Measurements from ENCODE around the gene REL.
A peak's percentile ranks its signal among the peaks of the same experiment; 100 is the strongest.
"Not testable (repeated sequence)": the region's sequence is repeated elsewhere in the genome, so short reads cannot be mapped to it uniquely, and the experiment has no call there.

REL gene

DNA sequence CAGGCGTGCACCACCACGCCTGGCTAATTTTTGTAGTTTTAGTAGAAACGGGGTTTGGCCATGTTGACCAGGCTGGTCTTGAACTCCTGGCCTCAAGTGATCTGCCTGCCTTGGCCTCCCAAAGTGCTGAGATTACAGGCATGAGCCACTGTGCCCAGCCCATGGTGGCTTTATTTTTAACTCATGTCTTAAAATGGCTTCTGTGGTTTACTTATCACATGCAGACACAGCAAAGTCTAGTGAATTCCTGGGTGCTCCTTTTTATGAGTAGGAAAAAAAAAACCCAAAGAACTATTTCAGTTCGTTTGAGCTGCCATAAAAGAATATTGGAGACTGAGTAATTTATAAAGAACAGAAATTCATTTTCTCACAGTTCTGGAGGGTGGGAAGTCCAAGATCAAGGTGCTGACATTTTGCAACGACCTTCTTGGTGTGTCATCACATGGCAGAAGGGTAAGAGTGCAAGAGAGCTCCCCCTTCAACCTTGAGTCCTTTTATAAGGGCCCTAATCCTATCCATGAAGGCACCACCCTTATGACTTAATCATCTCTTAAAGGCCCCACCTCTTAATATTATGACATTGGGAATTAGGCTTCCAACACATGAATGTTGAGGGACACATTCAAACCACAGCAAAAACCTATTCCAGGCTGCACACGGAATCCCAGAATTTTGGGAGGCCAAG lies 12.6 kb upstream of the REL start:
- no peak for DNase-seq

DNA sequence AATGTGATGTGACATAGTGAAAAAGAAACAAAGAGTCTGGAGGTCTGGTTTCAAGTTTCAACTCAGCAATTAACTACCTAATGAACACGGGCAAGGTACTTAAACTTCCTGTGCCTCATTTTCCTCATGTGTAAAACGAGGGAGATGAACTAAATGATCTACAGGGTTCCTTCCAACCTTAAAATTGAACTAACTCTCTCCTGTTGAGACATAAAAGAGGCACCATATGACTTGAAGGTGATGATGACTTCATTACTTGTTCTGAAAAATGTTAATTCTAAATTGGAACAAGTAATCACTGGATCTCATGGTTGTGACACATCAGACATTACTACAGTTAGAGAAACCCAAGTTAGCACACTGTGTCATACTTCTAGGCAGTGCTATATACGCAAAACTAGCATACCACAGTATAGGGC lies 8.9 kb upstream of the REL start:
- DNase-seq: no peak

DNA sequence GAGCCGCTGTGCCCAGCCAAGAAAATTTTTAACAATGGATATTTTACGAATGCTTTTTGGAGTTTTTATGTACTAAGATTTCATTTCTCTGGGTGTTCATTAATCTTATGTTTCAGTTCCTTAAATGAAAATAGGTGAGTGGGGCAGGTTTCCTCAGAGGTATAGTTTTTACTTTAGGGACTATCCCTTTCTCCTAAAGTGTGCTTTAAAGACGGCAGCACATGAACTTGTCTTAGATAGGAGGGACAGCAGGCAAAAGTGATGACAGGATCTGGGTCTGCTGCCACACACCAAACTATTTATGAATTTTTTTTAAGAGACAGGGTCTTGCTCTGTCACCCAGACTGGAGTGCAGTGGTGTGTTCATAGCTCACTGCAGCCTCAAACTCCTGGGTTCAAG lies 8.0 kb upstream of the REL start:
- no peak for DNase-seq

DNA sequence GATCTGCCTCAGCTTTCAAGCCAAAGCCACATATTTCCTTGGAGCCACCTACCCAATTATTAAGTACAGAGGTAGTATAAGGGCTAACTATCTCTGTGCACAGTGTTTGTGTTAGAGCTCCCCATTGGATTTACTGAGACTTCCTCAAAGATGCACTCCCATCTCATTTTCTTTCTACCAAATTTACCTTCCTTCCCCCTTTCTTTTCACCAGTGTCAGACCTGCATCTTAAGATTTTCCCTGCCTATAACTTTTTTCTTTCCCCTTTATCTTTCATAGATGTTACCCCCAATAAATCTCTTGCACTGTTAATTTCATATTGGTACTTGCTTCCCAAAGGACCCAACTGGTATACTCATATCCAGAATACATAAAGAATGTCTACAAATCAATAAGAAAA lies 5.9 kb upstream of the REL start:
- no peak for DNase-seq

DNA sequence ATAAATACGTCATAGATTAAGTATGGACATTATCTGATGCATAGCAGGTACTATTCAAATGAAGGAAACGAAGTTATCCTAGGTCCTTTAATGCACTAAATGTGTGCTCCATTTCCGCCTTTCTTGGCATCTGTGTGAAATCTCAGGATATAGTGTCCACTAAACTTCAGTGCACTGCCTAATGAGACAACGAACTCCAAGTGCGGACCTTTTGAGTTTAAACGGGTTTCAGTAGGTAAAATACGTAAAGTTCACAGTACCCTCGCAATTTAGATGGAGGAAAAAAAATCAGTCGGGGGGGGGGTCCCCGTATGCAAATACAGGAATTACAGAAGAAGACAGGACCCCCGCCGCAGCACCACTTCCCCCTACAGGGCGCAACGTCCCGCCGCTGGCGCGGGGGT lies 729 bp upstream of the REL start:
- DNase-seq: no peak

DNA sequence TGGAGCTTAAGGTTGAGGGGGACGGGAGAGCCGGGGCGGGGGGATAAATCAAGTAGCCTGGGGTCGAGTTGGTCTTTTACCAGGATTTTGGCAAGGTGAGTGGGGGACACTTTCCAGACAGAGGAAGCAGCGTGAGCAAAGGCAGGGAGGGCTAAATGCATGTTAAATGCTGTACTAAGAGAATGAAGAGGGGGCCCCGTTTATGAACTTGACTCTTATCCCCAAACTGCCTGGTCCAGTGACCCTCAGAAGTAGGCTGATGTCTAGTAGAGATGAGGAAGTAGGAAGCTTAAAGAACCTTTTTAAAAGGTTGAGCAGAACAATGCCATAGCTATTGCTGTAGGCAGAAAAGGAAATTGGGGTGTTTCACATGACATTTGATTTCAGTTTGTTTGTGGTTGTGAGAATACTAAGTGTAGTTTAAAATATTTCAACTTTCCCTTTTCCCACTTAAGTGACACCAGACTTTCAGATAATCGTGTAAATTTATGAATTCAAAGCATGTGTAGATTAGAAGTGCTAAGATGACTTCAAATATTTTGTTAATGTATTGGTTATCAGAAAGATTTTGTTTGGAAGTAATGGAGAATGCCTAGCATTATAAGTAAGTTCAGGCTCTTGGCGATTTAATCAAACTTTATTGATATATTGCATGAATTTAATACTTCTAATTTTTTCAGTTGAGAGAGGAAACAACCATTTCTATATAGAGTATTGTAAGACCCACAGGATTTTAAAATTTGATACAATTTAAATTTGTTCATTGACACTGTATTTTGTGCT lies 1.8 kb downstream of the REL start:
- no peak for DNase-seq

DNA sequence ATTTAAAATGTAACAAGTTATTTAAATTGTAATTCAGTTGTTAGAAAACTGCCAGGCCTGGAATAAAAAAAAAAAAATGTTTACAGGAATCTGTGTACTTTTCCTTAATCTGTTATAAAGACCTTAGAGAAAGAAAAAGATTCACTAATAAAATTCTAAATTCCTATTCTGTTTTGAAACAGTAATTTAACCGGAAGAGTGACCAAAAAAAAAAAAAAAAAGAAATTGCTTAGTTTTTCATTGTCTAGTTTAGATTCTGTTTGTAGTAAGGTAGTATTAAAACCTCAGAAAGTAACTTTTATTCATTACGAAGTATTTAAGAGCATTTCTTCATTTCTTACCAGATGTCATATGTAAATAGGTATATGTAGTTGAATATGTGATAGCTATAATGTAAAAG lies 2.5 kb downstream of the REL start:
- DNase-seq: no peak

DNA sequence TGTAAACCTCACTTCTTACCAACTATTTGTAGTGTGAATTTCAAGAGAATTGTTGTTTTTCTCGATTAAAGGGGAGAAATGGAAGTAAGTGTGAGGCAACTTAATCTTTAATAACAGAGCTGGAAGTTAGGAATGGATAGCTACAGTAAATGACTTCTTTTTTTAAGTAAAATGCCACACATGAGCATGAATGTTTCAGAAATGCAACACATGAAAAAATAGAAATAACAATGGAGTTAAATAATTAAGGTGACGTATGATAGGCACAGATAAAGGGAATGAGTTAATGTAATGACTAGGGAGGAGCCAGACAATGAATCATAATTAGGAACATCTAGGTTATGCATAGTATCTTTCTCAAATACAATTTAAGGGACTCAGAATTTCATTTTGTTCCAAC lies 3.4 kb downstream of the REL start:
- DNase-seq: no peak

DNA sequence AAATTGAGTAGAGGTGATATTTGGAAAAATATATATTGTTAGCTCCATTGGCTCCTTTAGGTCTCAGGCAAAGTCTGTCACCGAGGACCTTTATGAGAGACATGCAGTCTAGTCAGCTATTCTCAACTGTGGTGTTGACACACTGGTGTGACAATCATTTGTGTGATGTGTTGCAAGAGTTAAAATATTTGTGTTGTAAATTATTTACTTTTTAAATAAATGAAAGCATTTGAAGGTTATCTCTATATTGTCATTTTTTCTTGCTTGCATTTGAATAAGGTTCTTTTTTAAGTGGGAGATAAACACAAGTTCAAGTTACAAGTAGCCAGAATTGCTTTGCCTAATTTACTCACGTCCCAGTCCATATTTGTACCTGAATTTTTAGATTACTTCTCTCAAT lies 4.3 kb downstream of the REL start:
- no peak for DNase-seq

DNA sequence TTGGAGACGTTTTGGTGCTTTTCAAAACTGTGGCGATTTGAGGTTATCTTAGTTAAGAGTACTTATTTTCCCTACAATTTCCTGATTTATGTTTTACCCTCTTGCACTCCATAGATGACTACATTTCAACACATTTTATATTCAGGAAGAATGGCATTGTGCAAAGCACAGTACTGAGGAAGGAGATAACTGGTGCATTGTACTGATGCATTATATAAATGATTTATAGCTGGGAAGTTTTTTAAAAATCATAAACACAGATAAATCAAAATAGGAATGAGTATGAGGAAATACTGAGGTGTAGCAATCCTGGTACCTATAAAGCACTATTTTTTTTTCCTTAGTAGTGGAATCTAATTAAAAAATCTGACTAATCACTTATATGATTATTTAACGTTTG lies 5.6 kb downstream of the REL start:
- no peak for DNase-seq

DNA sequence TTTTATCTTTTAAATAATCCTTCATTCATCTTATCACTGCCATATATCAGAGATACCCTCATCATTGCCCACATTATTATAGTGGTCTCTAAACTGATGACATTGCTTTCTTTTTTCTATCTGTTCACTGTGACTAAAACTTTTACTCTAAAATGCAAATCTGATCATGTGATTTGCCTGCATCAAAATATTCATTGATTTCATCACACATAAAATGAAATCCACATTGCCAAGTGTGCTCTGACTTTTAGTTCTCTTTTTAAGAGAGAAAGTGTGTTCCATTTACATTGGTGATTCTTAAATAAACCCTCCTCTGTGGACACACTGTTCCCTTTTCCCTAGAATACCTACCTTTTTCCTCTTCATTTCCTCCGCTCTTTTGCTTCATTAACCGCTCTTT lies 7.5 kb downstream of the REL start:
- DNase-seq: no peak

DNA sequence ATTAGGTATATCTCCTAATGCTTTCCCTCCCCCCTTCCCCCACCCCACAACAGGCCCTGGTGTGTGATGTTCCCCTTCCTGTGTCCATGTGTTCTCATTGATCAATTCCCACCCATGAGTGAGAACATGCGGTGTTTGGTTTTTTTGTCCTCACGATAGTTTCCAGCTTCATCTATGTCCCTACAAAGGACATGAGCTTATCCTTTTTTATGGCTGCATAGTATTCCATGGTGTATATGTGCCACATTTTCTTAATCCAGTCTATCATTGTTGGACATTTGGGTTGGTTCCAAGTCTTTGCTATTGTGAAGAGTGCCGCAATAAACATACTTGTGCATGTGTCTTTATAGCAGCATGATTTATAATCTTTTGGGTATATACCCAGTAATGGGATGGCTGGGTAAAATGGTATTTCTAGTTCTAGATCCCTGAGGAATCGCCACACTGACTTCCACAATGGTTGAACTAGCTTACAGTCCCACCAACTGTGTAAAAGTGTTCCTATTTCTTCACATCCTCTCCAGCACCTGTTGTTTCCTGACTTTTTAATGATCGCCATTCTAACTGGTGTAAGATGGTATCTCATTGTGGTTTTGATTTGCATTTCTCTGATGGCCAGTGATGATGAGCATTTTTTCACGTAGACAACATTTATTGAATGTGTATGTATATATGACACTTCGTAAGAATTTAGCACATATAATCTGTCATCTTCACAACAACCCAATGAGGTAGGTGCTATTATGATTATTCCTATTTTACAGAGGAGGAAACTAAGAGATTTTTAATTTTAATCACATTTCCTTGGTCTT lies 8.4 kb downstream of the REL start:
- not testable (repeated sequence) for DNase-seq

DNA sequence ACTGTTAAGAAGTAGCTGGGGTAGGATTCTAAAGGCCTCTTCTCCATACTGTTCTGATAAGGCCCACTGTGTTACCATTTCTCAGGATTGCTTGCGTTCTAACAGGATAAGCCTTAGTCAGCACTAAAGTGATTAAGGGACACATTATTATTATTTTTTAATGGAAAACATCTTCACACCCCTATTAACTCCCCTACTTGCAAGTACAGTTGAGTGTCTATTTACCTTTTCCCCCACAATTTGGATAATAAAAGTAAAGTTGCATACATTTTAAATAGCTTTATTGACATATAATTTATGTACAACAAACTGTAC lies 9.0 kb downstream of the REL start:
- no peak for DNase-seq

DNA sequence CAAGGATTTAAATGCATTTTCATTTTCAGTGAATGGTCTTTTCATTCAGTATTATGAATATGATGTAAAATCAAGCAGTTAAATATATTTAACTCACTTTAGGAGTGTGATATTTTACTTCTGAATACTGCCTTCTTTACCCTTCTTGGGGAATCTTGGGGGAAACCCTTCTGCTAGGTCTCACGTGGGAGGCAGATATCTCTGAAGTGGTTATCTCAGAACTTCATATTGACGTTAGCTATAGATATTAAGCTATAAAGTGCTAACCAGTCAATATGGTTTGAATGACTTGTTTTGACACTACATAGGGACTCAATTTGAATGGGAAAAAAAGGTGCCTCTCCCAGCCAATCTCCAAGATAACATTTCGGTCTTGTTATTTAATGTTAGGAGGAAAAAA lies 9.8 kb downstream of the REL start:
- no peak for DNase-seq

DNA sequence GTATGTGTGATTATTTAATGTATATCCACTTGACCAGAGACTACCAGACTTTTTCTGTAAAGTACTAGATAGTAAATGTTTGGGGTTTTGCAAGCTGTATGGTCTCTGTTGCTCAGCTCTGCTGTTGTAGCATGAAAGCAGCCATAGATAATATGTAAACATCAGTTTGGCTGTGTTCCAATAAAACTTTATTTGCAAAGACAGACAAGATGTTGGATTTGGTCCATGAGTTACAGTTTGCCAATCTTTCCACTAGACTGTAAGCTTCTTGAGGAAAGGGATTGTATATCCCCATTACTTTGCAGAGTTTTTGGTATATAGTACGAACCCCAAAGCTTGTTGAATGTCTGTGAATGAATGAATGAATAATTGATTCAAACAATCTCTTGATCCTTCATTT lies 17.2 kb downstream of the REL start:
- DNase-seq: no peak

DNA sequence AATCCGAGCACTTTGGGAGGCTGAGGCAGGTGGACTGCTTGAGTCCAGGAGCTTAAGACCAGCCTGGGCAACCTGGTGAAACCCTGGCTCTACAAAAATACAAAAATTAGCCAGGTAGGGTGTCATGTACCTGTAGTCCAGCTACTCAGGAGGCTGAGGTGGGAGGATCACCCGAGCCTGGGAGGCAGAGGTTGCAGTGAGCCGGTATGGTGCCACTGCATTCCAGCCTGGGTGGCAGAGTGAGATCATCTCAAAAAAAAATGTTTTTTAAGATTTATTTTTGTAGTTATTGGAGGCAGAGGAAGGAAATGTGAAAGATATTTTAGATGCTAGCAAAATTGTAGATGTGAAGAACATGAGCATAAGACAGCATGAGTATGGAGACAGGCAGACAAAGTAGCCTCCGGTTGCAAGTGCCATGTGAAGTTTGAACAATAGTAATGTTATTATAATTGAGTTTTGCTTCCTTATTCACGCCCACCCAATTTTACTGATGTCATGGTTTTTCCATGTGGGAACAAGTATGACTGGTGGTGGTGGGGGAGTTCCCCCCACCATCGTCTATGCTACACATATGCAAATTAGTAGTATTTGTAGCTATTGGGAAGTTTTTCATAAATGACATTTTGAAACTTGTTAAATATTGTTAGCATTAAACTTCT lies 18.0 kb downstream of the REL start:
- DNase-seq: no peak

DNA sequence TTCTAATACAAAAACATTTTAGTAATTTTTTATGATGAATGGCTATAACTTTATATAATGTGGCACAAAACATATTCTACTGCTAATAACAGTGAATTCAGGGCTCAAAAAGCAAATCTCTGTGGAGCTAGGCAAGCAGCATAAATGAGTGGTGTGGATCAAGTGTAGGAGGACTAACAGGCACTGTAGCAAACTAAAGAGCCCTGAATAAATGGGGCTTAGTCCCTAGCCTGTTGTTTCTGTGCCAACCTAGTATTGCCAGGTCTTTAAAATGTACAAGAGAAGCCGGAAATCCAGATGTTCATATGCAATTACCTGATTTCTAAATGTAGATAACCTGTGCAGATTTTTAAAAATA lies 18.5 kb downstream of the REL start:
- no peak for DNase-seq

DNA sequence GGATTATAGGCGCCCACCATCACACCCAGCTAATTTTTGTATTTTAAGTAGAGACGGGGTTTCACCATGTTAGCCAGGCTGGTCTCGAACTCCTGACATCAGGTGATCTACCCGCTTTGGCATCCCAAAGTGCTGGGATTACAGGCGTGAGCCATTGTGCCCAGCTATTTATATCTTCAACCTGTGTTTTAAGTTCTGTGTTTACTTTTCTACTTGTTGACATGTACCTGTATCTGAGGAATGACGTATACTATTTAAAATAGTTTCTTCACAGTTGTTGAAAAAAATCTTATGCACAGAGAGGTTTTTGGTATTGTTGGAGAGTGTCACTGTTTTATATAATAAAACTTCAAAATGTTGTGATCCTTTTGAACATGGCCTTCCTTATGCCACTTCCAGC lies 19.9 kb downstream of the REL start:
- not testable (repeated sequence) for DNase-seq

DNA sequence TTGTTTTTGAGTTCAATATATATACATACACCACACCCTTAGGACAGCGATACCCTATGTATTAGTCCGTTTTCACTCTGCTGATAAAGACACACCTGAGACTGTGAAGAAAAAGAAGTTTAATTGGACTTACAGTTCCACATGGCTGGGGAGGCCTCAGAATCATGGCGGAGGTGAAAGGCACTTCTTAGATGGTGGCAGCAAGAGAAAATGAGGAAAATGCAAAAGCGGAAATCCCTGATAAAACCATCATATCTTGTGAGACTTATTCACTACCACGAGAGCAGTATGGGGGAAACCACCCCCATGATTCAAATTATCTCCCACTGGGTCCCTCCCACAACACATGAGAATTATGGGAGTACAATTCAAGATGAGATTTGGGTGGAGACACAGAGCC lies 24.5 kb downstream of the REL start:
- DNase-seq: not testable (repeated sequence)

DNA sequence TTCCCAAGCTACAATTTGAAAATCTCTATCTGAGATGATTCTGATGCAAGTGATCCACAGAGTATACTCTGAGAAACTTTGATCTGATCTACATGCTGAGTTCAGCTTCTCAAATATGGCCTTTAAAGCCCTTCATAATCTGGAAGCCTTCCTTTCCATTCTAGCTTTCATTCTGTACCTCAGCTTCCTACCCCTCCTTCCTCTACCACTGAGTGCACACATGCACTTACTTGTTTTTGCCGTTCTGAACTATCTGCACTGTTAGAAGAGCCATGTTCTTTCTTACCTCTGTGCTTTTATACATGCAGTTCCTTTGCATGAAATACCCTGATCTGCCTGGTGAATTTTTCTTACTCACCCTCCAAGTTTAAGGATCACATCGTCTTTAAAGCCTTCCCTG lies 25.0 kb downstream of the REL start:
- DNase-seq: no peak

DNA sequence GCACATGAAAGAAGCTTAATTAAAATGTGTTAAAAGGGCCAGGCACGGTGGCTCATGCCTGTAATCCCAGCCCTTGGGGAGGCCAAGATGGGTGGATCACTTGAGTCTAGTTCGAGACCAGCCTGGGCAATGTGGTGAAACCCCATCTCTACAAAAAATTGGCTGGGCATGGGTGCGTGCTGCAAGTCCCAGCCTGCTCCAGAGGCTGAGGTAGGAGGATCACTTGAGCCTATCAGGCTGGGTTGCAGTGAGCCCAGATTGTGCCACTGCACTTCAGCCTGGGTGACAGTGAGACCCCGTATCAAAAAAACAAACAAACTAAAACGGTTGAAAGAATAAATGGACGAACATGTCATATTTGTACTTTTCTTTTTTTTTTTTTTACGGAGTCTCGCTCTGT lies 26.0 kb downstream of the REL start:
- no peak for DNase-seq

DNA sequence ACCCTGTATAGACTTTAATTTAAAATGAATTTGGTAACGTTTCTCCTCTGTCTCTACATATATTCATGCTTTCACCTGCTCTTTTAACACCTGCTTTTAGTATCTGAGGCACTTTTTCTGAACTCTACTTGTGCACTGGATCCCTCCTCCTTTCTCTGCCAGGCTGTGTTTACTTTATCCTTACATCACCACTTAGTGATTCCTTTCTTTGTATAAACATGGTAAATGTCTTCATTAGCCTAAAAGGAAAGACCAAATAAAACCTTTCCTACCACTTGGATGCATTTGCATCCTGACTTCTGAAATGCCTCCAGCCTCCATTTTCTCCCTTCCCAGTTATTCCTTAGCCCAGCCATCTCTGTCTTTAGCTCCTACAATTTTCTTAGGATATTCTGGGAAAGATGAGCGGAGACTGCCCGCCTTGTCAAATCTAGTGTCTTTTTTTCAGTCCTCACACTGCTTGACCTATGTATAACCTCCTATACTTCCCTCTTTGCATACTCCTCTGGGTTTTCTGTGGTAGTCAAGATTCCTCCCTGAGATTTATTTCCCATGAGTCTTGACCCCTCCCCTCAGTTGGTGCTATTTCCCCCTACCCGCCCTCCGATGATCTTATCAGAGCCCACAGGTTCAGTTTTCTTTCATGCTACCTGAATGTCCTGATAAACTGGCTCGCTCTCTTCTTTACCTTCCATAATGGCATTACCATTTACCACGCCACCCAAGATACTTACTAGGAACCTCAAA lies 44.8 kb downstream of the REL start:
- DNase-seq: peak; percentile 14
